LNCaP clone FGC (cell line): ENCODE data around the gene PPP6R1.
"Not testable (repeated sequence)": the region's sequence is repeated elsewhere in the genome, so short reads cannot be mapped to it uniquely, and the experiment has no call there.

Experiments
- DNase-seq: peaks from one replicate; pipeline ENCODE4 v3.0.0-alpha.2; 2011; ENCODE audit warnings: low read depth
- H3K4me3 ChIP-seq: 2 replicates; pipeline ENCODE4 v1.5.1; 2011; ENCODE audit warnings: mild to moderate bottlenecking, low read depth, low read length, control low read depth
- TF ChIP-seq, protein P1 (sequence below): IDR thresholded peaks from 2 replicates; pipeline ENCODE4 v1.5.1; 2012; ENCODE audit warnings: mild to moderate bottlenecking; ENCODE audit not compliant: control insufficient read depth, insufficient read depth; ENCODE audit errors: extremely low read depth

PPP6R1 gene

DNA sequence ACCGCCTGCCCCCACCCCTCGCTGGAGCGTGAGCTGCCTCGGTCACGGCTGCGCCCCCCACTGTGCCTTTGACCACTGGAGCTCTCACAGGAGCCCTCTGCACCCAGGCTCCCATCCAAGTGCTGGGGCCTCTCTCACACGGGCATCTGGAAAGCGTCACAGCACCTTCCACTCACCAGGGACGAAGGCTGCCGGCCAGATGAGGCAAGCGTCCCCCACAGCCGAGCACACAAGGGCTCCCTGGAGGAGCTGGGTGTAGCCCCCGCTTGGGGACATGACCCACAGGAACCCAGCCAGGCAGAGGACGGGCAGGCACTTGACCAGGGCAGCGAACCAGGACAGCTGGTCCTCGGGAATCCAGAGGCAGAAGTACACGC lies 30.8 kb downstream of the PPP6R1 start:
- no peak overlapping the region for H3K4me3 ChIP-seq
- TF ChIP-seq, protein P1, sequence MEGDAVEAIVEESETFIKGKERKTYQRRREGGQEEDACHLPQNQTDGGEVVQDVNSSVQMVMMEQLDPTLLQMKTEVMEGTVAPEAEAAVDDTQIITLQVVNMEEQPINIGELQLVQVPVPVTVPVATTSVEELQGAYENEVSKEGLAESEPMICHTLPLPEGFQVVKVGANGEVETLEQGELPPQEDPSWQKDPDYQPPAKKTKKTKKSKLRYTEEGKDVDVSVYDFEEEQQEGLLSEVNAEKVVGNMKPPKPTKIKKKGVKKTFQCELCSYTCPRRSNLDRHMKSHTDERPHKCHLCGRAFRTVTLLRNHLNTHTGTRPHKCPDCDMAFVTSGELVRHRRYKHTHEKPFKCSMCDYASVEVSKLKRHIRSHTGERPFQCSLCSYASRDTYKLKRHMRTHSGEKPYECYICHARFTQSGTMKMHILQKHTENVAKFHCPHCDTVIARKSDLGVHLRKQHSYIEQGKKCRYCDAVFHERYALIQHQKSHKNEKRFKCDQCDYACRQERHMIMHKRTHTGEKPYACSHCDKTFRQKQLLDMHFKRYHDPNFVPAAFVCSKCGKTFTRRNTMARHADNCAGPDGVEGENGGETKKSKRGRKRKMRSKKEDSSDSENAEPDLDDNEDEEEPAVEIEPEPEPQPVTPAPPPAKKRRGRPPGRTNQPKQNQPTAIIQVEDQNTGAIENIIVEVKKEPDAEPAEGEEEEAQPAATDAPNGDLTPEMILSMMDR = no peak
- DNase-seq = no peak

DNA sequence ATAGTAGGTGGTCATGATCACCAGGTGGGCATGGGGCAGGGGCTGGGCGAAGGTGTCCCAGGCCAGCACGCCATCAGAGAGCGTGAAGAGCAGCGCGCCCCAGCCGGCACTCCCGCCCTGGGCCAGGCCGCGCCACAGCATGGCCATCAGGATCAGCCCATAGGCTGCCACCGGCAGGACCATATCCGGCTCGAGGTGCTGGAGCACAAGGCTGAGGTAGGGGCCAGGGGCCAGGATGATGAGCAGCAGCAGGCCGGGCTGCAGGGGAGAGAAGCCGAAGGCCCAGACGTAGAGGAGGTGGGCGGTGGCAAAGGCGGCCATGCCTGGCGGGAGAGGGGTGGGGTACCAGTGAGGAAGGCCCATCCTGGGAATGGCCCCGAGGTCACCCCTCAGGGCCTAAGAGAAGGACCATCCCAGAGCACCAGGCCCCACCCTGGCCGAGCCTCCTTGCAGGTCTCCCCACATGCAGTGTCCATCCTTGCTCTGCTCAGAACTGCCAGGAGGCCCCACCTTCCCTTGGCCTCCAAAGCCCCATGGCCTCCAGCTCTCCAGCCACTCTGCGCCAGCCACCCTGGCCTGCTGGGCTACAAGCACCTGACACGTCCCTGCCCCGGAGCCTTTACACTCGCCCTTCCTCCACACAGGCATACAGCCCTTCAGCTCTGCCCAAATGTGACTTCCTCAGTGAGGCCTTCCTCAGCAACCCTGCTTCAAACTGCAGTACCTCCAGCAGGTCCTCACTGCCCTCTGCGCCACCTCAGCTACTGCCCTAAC lies 31.4 kb downstream of the PPP6R1 start:
- no peak for DNase-seq
- TF ChIP-seq, protein P1 = no peak

DNA sequence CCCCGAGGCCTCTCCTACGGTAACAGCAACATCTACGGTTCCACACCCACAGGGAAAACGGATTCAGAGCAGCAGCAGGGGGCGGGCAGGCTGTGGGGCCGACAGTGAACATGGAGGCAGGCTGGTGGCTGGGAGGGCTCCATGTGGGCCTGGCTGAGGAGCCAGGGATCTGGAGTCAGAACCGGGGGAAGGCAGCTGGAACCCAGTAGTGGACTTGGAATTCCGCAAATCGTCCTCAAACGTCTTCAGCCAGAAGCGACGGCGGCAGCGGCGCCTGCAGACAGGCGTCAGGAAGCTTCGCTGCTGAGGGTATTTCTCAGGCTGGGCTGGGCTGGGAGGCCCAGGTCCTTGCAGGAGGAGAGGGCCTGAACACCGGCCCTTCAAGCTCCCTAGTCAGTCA lies 32.0 kb downstream of the PPP6R1 start:
- no peak for DNase-seq
- TF ChIP-seq, protein P1 = no peak
- H3K4me3 ChIP-seq = no peak overlapping the region

More for the DNA sequence above, 31.4 kb downstream of the PPP6R1 start:
- H3K4me3 ChIP-seq = no peak overlapping the region

DNA sequence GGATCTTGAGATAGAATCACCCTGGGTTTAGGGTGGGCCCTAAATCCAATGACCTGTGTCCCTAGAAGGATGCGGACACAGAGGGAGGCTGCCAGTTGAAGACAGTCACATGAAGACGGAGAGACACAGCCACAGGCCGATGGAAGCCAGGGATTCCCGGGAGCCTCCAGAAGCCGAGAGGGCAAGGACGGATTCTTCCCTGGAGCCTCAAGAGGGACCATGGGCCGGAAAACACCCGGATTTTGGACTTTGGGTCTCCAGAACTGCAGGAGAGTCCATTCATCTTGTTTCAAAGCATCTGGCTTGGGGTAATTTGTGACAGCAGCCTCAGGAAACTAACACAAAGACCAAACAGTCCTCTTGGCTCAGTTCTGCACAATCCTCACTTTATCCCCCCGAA lies 32.5 kb downstream of the PPP6R1 start:
- DNase-seq = no peak
- TF ChIP-seq, protein P1 = no peak
- no peak overlapping the region for H3K4me3 ChIP-seq

DNA sequence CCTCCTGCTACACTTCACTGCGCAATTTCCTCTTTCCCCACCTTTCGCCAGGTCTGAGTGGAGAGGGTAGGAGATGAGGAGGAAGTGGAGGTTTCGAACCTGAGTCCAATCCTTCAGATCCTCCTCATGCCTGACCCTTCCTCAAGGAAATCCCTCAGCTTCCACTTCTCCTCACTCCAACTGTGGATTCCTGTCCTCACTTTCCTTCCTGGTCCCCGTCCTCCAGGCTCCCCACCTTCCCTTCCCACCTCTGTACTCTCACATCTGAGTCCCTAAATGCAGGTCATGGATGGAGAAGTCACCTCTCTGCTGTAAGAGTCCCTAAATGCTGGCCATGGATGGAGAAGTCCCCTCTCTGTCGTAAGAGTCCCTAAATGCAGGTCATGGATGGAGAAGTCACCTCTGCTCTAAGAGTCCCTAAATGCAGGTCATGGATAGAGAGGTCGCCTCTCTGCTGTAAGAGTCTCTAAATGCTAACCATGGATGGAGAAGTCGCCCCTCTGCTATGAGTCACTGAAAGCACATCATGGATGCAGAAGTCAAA lies 33.3 kb downstream of the PPP6R1 start:
- TF ChIP-seq, protein P1 = no peak
- DNase-seq = no peak
- no peak overlapping the region for H3K4me3 ChIP-seq

DNA sequence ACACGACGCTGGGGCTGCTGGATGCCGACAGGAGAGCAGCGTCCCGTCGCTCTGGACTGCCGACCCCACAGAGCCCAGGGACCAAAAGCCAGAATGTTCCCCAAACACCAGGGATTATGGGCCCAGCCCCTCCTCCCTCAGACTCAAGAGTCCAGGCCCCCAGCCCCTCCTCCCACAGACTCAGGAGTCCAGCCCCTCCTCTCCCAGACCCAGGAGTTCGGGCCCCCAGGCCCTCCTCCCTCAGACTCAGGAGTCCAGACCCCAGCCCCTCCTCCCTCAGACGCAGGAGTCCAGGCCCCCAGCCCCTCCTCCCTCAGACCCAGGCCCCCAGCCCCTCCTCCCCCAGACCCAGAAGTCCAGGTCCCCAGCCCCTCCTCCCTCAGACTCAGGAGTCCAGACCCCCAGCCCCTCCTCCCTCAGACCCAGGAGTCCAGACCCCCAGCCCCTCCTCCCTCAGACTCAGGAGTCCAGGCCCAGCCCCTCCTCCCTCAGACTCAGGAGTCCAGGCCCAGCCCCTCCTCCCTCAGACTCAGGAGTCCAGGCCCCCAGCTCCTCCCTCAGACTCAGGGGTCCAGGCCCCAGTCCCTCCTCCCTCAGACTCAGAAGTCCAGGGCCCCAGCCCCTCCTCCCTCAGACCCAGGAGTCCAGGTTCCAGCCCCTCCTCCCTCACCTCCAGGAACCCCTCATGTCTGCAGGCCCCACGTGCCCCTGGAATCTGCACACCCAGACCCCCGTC lies 34.0 kb downstream of the PPP6R1 start:
- not testable (repeated sequence) for DNase-seq, H3K4me3 ChIP-seq

DNA sequence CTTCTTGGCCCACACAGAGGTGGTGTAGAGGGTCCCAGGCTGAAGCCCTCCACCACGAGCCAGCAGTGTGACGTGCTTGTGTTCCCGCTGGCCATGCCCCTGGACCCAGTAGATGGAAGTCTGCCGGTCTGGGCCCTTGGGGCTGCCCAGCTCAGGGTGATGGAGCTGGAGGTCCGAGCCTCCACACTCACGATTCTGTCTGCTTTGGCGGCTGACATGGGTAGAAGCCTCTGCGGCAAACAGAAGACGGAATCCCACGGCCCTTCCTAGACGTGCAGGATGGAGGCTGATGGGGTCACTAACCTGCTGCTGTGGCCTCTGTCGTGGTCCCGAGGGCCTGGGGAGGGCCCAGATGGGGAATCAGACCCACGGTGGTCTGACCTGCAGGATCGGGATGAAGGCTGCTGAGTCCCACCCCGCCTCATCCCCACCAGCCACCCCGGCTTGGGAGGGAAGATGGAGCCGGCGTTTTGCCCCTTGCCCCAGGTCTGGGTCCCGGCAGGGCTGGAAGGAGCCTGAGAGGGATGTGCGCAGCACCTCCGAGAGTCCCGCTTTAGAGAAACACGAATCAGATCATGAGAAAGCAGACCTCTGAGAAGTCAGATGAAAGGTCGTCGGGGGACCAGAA lies 34.7 kb downstream of the PPP6R1 start:
- DNase-seq = no peak
- no peak overlapping the region for H3K4me3 ChIP-seq
- TF ChIP-seq, protein P1 = no peak
